Activated naive CD4-positive, alpha-beta T cell treated with anti-CD3 and anti-CD28 coated beads, Interleukin-2, amount 10 ng/mL, durations not matched to agents 7 days and 5 days (primary cell): ENCODE measurements around the gene TUT7.
A peak's percentile ranks its signal among the peaks of the same experiment; 100 is the strongest.
"Not testable (repeated sequence)": the region's sequence is repeated elsewhere in the genome, so short reads cannot be mapped to it uniquely, and the experiment has no call there.

Experiments
- CTCF ChIA-PET: fragments of 350-600 bp; sonication (Branson Sonifier 250); formaldehyde crosslinking; loops from one replicate; lab custom pipeline; 2021; ENCODE audit warnings: antibody characterized with exemption; lab: Charles Lee
- DNase-seq: peaks from one replicate; pipeline ENCODE4 v3.0.0-alpha.2; 2020
- H3K27ac Mint-ChIP-seq: one replicate; pipeline ENCODE4 v1.8.0; 2021; ENCODE audit warnings: mild to moderate bottlenecking, moderate library complexity, mixed read lengths
- H3K27me3 Mint-ChIP-seq: one replicate; pipeline ENCODE4 v1.8.0; 2021; ENCODE audit warnings: mild to moderate bottlenecking, mixed read lengths
- H3K36me3 Mint-ChIP-seq: one replicate; pipeline ENCODE4 v1.8.0; 2021; ENCODE audit warnings: mixed read lengths
- H3K4me1 Mint-ChIP-seq: one replicate; pipeline ENCODE4 v1.8.0; 2021; ENCODE audit warnings: mixed read lengths
- H3K4me3 Mint-ChIP-seq: one replicate; pipeline ENCODE4 v1.8.0; 2021; ENCODE audit warnings: mild to moderate bottlenecking, moderate library complexity, mixed read lengths
- H3K9me3 Mint-ChIP-seq: one replicate; pipeline ENCODE4 v1.8.0; 2021; ENCODE audit warnings: mixed read lengths

The TUT7 gene

DNA sequence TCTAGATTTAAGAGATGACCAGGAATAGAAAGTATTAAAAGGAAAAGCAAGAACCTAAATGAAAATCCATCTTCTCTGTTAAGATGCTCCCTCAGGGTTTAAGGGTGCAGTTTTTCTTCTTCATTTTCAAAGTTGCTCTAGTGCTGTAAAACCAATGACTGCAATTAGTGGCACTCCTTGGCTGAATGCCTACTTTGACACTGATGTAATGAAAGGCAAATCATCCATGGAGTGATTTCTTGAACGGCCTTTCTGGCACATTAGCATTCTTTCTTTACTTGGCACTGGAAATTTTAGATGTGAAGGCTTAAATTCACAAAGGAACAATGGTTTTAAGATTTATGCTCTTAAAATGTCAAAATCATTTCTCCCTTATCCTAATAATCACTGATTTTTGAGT, 52.5 kb downstream of the TUT7 start:
- Mint-ChIP-seq H3K4me3 (no peak overlapping the region), H3K4me1 (peaks cover 21% of the 10 kb centered on the region), H3K27ac (no peak overlapping the region), H3K36me3 (peaks cover 67% of the 10 kb centered on the region), H3K9me3 (no peaks in the 10 kb centered on the region), H3K27me3 (no peaks in the 10 kb centered on the region)
- CTCF ChIA-PET = interaction anchor here (0.6 kb wide), 1 partner anchor 14 kb away, joined by 5 read pairs; no protein-coding TSS in a partner anchor
- no peak for DNase-seq

DNA sequence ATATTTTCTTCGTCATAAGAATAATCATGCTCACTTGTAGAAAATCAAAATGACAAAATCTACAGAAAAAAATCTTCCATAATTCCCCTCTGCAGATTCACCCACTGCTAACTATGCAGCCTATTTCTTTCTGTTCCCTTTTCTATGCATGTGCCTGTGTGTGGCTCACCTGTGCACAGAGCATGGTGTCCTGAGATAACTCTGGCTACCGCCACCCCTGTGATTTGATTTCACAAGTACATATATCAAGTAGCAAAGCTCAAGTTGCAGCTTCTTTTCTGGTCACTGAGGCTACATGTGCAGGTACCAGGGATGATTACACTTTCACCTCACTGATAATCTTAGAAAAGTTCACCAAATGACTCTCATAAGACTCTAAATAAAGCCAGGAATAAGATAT, 53.5 kb downstream of the TUT7 start:
- peaks cover 20% of the 10 kb centered on the region for H3K4me1 Mint-ChIP-seq
- H3K36me3 Mint-ChIP-seq = peaks cover 57% of the 10 kb centered on the region
- no peaks in the 10 kb centered on the region for H3K9me3 Mint-ChIP-seq
- no peaks in the 10 kb centered on the region for H3K27me3 Mint-ChIP-seq
- DNase-seq = no peak
- no peak overlapping the region for H3K27ac Mint-ChIP-seq
- no peak overlapping the region for H3K4me3 Mint-ChIP-seq
- CTCF ChIA-PET = interaction anchor here (0.6 kb wide), 1 partner anchor 15 kb away, joined by 5 read pairs; no protein-coding TSS in a partner anchor

DNA sequence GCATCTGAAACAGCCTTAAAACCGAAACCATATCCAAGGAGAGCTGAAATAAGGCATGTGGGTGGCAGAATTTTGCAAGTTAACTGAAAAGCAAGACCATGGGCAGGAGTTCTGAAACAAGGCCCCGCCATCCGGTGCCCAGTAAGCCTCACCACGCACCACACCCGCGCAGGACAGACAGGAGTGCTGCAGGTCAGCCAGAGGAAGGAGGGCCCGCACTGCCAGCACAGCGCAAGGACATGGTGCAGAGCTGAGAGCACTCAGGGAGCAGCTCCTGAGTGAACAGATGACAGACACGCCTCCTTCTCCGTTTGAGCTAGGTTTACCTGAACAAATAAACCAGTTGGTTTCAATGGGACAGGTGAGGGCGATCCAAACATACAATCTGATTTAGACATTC, 55.3 kb downstream of the TUT7 start:
- peaks cover 56% of the 10 kb centered on the region for H3K36me3 Mint-ChIP-seq
- H3K27me3 Mint-ChIP-seq = no peaks in the 10 kb centered on the region
- H3K4me1 Mint-ChIP-seq = peaks cover 10% of the 10 kb centered on the region
- peak overlapping the region; percentile 52 for H3K27ac Mint-ChIP-seq
- CTCF ChIA-PET = interaction anchor here (1.3 kb wide), 1 partner anchor 14 kb away, joined by 3 read pairs; no protein-coding TSS in a partner anchor
- no peaks in the 10 kb centered on the region for H3K9me3 Mint-ChIP-seq
- no peak overlapping the region for H3K4me3 Mint-ChIP-seq
- DNase-seq = no peak

DNA sequence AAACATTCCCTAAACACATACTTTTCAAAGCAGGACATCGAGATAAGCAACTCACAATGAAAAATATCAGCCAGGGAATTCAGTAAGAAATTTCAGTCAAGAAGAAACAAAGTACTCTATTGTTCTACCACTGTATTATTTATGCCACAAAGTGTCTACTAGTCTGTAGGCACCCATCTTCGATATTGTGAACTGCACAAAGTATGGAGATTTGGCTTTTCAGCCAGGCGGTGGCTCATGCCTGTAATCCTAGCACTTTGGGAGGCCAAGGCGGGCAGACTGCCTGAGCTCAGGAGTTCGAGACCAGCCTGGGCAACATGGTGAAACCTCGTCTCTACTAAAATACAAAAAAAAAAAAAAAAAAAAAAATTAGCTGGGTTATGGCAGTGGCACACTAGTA, 63.9 kb downstream of the TUT7 start:
- H3K9me3 Mint-ChIP-seq, H3K27ac Mint-ChIP-seq, DNase-seq, H3K4me3 Mint-ChIP-seq, H3K27me3 Mint-ChIP-seq, CTCF ChIA-PET, H3K4me1 Mint-ChIP-seq: not testable (repeated sequence)
- H3K36me3 Mint-ChIP-seq = peaks cover 22% of the 10 kb centered on the region

DNA sequence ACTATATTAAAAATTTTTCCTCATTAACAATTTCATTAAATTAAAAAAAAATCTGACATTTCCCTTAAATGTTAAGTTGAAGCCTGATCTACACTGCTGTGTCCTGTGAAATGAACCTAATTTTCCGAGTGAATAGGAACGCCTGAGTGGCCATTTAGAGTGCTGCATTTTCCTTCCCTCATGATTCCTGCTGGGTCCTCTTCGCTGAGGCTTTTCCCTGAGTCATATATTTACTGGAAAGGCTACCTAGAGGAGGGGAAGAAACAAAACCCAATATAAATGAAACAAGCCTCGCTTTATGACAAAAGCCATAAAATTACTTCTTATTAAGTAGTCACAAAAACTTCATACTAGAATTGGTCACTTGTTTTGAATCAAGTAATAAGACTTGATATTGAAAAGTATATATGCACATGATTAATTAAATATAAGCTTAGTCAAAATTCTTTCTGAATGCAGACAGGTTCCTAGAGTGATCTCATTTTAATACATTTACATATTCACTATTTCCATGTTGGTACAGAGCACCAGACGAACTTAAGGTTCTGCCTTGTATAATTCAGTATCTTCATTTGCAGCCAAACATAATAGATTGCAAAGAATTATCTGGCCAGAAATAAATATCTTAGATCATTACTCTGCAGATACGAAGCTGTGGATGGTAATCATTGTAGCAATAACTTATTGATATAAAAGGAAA, 65.6 kb downstream of the TUT7 start:
- no peak for DNase-seq
- CTCF ChIA-PET = no interaction called here
- Mint-ChIP-seq H3K27me3 (no peaks in the 10 kb centered on the region), H3K4me1 (peaks cover 4% of the 10 kb centered on the region), H3K36me3 (peaks cover 13% of the 10 kb centered on the region), H3K9me3 (no peaks in the 10 kb centered on the region), H3K4me3 (no peak overlapping the region), H3K27ac (no peak overlapping the region)

DNA sequence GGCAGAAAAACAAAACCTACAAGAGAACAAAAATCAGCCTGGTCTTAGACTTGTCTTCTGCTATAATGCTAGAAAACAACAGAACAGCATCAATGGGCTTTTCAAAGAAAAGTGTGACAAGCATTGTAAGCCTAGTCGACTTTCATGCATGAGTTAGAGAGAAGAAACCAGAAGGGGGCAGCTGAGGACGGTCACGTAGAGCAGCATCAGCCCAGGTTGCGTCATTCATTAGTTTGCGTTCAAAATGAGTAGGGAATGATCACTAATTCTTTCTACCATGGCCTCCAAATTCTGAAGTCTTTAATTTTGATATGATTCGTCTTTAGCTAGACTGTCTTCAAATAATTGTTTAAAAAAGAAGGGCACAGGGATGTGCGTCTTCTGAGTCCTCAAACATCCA, 67.2 kb downstream of the TUT7 start:
- H3K27ac Mint-ChIP-seq = no peak overlapping the region
- no peaks in the 10 kb centered on the region for H3K9me3 Mint-ChIP-seq
- peaks cover 13% of the 10 kb centered on the region for H3K4me1 Mint-ChIP-seq
- DNase-seq = no peak
- no peaks in the 10 kb centered on the region for H3K27me3 Mint-ChIP-seq
- peaks cover 5% of the 10 kb centered on the region for H3K36me3 Mint-ChIP-seq
- H3K4me3 Mint-ChIP-seq = no peak overlapping the region
- CTCF ChIA-PET = no interaction called here

DNA sequence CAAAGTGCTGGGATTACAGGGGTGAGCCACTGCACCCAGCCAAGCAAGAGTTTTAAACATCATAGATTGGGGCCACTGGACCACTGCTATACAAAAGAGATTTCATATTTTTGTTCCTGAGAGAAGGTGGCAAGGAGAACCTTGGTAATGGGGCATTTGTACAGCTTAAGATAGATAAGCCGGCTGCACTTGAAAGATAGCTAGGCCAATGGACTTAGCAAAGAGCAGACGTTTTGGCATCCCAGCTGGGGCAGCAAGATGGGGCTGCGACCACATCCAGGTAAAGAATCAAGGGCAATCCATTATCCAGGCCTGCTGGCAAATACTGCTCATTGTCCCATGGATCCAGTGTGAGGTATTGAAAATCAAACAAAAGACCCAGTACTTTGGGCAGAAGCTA, 67.9 kb downstream of the TUT7 start:
- Mint-ChIP-seq H3K27ac (no peak overlapping the region), H3K36me3 (peaks cover 5% of the 10 kb centered on the region)
- CTCF ChIA-PET = interaction anchor here (0.6 kb wide), 1 partner anchor 10 kb away, joined by 3 read pairs; no protein-coding TSS in a partner anchor

DNA sequence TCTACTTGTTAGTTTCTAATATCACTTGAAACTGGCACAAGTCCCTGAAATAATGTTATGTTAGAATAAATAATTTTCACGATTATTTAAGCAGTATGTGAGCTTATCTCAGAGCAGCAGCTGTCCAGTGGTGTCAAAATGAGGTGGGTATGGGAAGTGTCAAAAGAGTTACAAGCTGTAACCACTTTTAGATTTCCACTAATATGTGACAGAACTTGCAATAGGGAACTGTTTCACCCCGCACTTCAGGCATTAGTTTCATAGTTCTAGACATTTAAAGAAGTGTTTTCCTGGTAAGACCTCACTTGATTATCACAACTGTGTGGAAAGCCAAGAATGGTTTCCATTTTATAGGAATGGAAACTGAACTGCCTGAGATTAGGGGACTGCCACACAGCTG, 68.9 kb downstream of the TUT7 start:
- H3K27me3 Mint-ChIP-seq = no peaks in the 10 kb centered on the region
- H3K9me3 Mint-ChIP-seq = no peaks in the 10 kb centered on the region
- H3K36me3 Mint-ChIP-seq = peaks cover 7% of the 10 kb centered on the region
- CTCF ChIA-PET = interaction anchor here (0.7 to 0.9 kb wide), 2 partner anchors 14 to 25 kb away, joined by 3 read pairs; no protein-coding TSS in a partner anchor
- H3K4me1 Mint-ChIP-seq = peaks cover 24% of the 10 kb centered on the region
- no peak for DNase-seq
- H3K27ac Mint-ChIP-seq = no peak overlapping the region
- H3K4me3 Mint-ChIP-seq = no peak overlapping the region

More for the DNA sequence above, 67.9 kb downstream of the TUT7 start:
- H3K27me3 Mint-ChIP-seq = no peaks in the 10 kb centered on the region
- DNase-seq = no peak
- H3K9me3 Mint-ChIP-seq = no peaks in the 10 kb centered on the region
- H3K4me3 Mint-ChIP-seq = no peak overlapping the region
- peaks cover 16% of the 10 kb centered on the region for H3K4me1 Mint-ChIP-seq

DNA sequence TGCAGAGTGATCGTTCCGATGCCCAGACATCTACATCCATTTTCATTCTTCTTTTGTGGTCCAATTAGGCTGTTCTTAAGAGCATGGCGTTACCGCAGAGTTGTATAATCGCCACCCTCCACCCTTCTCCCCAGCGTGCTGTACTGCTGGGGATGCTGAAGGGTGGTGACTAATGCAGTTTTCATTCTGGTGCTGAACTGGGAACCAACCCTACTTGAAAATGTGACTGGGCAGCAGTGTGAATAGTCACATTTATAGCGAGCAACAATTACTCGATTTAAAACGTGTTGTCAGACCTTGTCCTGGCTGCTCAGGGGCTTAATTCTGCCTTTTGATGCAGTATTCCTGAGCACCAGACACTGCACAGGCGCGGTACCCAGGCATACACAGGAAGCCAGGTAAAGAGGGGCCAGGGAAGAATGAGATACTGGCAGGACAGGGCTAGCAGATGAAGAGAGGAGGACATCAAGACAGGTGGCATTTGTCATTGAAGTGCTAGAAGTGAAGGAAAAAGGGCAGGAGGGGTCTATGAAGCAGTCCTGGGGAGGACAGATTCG, 71.2 kb downstream of the TUT7 start:
- CTCF ChIA-PET = interaction anchor here (1.9 kb wide), 1 partner anchor 81 kb away, joined by 5 read pairs; no protein-coding TSS in a partner anchor
- Mint-ChIP-seq H3K27me3 (no peaks in the 10 kb centered on the region), H3K4me3 (peak overlapping the region; percentile 87), H3K4me1 (peaks cover 35% of the 10 kb centered on the region), H3K36me3 (peaks cover 13% of the 10 kb centered on the region), H3K9me3 (no peaks in the 10 kb centered on the region), H3K27ac (peak overlapping the region; percentile 97)
- DNase-seq = peak; percentile 29

DNA sequence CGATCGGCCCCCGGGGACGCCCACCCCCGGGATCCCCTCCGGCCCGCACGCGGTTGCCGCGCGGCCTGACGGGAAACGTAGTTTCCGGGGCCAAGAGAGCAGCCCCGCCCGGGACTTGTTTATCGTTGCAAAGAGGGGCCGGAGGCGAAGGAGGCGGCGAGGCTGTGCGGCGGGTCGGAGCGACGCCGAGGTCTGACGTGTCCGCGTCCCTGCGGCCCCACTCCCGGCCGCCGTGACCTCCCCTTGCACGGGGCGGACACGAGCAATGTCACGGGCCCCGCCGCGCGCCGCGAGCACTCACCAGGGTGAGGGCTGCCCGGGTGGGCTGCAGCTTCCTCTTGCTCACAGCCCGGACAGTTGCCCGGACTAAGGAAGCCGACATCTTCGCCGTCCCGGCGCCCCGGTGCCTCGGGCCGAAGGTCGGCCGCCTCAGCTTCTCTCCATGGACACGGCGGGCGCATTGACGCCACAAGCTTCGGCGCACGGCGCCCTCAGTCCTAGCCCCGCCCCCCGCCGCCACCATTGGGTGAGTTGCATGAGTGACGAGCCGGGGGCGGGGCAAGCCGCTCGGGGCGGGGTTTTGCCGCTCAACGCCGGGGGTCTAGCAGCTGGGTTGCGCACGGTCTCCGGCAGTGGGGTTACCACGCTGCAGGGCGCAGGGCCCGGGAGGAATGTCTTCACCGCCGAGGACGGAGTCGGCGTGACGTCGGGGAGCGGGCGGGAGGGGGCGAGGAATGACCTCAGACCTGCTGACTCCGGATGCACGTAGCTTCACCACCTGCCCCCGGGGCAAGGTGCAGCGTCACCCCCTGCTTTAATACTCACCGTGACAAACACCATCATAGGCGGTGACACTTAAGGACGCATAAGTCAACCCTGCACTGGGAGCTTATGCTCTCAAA, 71.9 kb downstream of the TUT7 start, which contains the start of gene ISCA1:
ISCA1 (minus strand) TSS at position 462 of the 902 bp plus-strand sequence; CDS start at position 382, 80 bp downstream.
- peaks cover 35% of the 10 kb centered on the region for H3K4me1 Mint-ChIP-seq
- no peaks in the 10 kb centered on the region for H3K9me3 Mint-ChIP-seq
- peak; percentile 98 for DNase-seq
- H3K27ac Mint-ChIP-seq = peak within 1 kb of the TSS; percentile 97
- peak within 1 kb of the TSS; percentile 87 for H3K4me3 Mint-ChIP-seq
- CTCF ChIA-PET = interaction anchor here (1.9 kb wide), 1 partner anchor 80 kb away, joined by 5 read pairs; no protein-coding TSS in a partner anchor
- H3K36me3 Mint-ChIP-seq = peaks cover 10% of the 10 kb centered on the region
- no peaks in the 10 kb centered on the region for H3K27me3 Mint-ChIP-seq

DNA sequence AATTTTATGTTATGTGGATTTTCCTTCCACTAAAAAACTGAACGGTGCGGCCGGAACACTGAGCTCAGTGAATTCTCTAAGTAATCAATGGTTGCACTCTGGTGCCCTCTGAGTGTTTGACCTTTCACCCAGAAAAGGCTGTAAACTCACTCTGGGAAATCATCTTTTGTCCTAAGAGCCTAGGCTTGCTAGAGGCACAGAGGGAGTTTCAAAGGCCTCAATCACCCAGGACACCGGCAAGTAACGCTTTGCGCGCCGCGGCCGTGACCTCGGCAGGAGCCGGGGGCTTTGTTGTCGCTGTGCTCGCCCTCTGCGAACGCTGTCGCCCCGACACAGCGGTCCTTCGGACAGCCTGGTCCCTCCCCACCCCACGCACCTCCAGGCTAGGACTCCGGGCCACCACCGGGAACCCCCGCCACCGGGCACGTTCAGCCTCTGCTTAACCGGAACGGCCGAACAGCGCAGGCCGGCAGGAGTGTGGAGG, 72.6 kb downstream of the TUT7 start:
- no peak for DNase-seq
- CTCF ChIA-PET = interaction anchor here (1.9 kb wide), 1 partner anchor 79 kb away, joined by 5 read pairs; no protein-coding TSS in a partner anchor

DNA sequence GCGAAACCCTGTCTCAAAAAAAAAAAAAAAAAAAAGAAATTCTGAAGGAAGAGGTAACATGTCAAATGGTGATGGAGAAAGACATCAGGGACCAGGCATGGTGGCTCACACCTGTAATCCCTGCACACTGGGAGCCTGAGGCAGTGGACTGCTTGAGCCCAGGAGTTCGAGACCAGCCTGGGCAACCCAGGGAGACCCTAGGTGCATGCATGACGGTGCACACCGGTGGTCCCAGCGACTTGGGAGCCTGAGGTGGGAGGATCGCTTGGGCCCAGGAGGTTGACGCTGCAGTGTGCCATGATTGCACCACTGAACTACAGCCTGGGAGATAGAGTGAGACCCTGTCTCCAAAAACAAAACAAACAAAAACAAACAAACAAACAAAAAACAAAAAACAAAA, 73.6 kb downstream of the TUT7 start:
- no peaks in the 10 kb centered on the region for H3K9me3 Mint-ChIP-seq
- peak overlapping the region; percentile 87 for H3K4me3 Mint-ChIP-seq
- peaks cover 9% of the 10 kb centered on the region for H3K36me3 Mint-ChIP-seq
- CTCF ChIA-PET = no interaction called here
- no peak overlapping the region for H3K27ac Mint-ChIP-seq
- DNase-seq = no peak
- H3K4me1 Mint-ChIP-seq = peaks cover 35% of the 10 kb centered on the region
- no peaks in the 10 kb centered on the region for H3K27me3 Mint-ChIP-seq

More for the DNA sequence above, 72.6 kb downstream of the TUT7 start:
- Mint-ChIP-seq H3K27me3 (no peaks in the 10 kb centered on the region), H3K9me3 (no peaks in the 10 kb centered on the region), H3K4me1 (peaks cover 35% of the 10 kb centered on the region), H3K4me3 (peak overlapping the region; percentile 87), H3K27ac (peak overlapping the region; percentile 97), H3K36me3 (peaks cover 11% of the 10 kb centered on the region)

DNA sequence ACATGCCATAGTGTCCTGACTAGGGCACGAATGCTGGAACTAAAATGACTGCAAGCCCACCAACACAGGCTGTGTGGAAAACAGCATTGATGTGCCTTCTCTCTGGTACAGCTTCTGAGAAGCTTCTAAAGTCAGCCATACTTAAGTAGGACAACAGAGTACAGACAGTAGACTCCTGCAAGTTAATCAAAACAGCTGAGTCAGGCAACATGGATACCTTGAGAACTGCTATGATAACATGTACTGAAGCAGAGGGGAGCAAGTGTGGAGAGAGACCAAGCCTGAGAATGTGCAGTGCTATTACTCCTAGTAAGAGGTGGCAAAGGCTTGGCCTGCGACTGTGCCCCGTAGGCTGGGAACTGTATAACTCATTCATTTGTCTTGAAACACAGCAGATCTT, 74.4 kb downstream of the TUT7 start:
- peaks cover 35% of the 10 kb centered on the region for H3K4me1 Mint-ChIP-seq
- no peak overlapping the region for H3K27ac Mint-ChIP-seq
- DNase-seq = no peak
- peaks cover 9% of the 10 kb centered on the region for H3K36me3 Mint-ChIP-seq
- CTCF ChIA-PET = no interaction called here
- H3K27me3 Mint-ChIP-seq = no peaks in the 10 kb centered on the region
- peak overlapping the region; percentile 35 for H3K4me3 Mint-ChIP-seq
- no peaks in the 10 kb centered on the region for H3K9me3 Mint-ChIP-seq

DNA sequence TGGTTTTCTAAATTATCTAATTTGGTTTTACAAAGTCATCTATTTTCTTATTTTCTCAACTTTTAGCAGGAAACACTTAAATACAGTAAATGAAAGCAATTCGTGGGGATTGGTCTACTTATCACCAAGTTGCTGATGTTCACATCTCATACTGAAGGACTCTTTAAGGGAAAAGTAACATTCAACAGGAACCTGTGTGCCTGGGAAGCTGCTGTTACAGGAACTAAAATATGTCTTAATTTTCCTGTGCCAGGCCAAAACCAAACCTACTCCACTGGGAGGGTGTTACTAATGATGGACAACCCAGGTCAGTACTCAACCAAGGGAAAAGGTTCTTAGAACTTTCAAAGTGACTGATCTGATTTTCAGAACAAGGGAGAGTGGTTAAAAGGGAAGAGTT, 77.1 kb downstream of the TUT7 start:
- no peaks in the 10 kb centered on the region for H3K27me3 Mint-ChIP-seq
- H3K4me1 Mint-ChIP-seq = peaks cover 21% of the 10 kb centered on the region
- H3K9me3 Mint-ChIP-seq = no peaks in the 10 kb centered on the region
- CTCF ChIA-PET = no interaction called here
- no peak overlapping the region for H3K4me3 Mint-ChIP-seq
- DNase-seq = no peak
- peaks cover 24% of the 10 kb centered on the region for H3K36me3 Mint-ChIP-seq
- H3K27ac Mint-ChIP-seq = no peak overlapping the region
